Activated CD4-positive, alpha-beta T cell treated with anti-CD3 and anti-CD28 coated beads, Interleukin-2, amount 10 ng/mL, durations not matched to agents 24 days and 14 days (primary cell): ENCODE data around the gene CEP72. TPM values are rescaled to one million over a fixed set of nuclear protein-coding genes. Genes with fewer than 3 reads are reported as not detected.
"Not testable (repeated sequence)": the region's sequence is repeated elsewhere in the genome, so short reads cannot be mapped to it uniquely, and the experiment has no call there.

Source experiments
- DNase-seq: peaks from one replicate; pipeline ENCODE4 v3.0.0; 2022
- H3K27ac Mint-ChIP-seq: one replicate; pipeline ENCODE4 v1.8.0; 2022; ENCODE audit warnings: mild to moderate bottlenecking, mixed read lengths
- H3K27me3 Mint-ChIP-seq: one replicate; pipeline ENCODE4 v1.8.0; 2022; ENCODE audit warnings: mixed read lengths
- H3K36me3 Mint-ChIP-seq: one replicate; pipeline ENCODE4 v1.8.0; 2022; ENCODE audit warnings: low read depth, mild to moderate bottlenecking, mixed read lengths
- H3K4me1 Mint-ChIP-seq: one replicate; pipeline ENCODE4 v1.8.0; 2021; ENCODE audit warnings: mixed read lengths
- H3K4me3 Mint-ChIP-seq: one replicate; pipeline ENCODE4 v1.8.0; 2022; ENCODE audit warnings: mild to moderate bottlenecking, moderate library complexity, mixed read lengths
- H3K9me3 Mint-ChIP-seq: one replicate; pipeline ENCODE4 v1.8.0; 2021; ENCODE audit warnings: mixed read lengths
- intact Hi-C: fragments of 100-400 bp; cut with micrococcal nuclease; formaldehyde crosslinking; loops from one replicate; pipeline ENCODE4 v1.15.1; 2023
- total RNA-seq: library from RNA; stranded (reverse); gene quantifications from 2 replicates; pipeline ENCODE4 v1.2.3, GENCODE V29; 2022

Gene CEP72
- total RNA-seq, 1 donor from 2014 or later = 36.0 TPM

DNA sequence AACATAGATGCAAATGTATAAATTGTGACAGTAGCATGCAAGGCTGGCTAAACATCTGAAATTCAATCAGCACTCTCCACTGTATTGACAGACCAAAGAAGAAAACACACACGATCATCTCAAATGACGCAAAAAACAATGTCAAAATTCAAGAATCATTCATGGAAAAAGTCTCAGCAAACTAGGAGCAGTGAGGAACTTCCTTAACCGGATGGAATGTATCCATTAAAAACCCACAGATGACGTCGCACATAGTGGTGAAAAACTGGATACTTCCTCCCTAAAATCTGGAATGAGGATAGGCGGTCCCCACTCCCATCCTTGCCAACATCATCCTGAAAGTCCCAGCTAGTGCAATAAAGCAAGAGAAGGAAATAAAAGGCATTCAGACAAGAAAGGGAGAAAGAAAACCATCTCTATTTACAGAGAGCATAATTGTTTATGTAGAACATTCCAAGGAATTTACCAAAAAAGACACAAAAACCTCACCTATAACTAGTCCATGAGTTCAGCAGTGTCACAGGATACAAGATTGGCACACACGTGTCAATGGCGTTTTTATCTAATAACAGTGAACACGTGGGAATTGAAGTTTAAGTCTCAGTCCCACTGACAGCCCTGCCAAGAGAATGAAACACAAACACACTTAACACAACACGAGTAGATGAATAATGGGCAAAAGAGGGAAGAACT is 14.1 kb upstream of the CEP72 start:
- H3K27ac Mint-ChIP-seq = no peak overlapping the region
- H3K4me1 Mint-ChIP-seq = peaks cover 5% of the 10 kb centered on the region
- H3K4me3 Mint-ChIP-seq = no peak overlapping the region
- H3K27me3 Mint-ChIP-seq = peaks cover 46% of the 10 kb centered on the region
- DNase-seq = no peak
- H3K36me3 Mint-ChIP-seq = no peaks in the 10 kb centered on the region
- no peaks in the 10 kb centered on the region for H3K9me3 Mint-ChIP-seq
- intact Hi-C loops = no loop called here

- no peaks in the 10 kb centered on the region for H3K36me3 Mint-ChIP-seq
- H3K27ac Mint-ChIP-seq = no peak overlapping the region
- intact Hi-C loops = no loop called here
Observed at GRCh38 chr5:598564-598890, 13.6 kb upstream of the CEP72 start.

DNA sequence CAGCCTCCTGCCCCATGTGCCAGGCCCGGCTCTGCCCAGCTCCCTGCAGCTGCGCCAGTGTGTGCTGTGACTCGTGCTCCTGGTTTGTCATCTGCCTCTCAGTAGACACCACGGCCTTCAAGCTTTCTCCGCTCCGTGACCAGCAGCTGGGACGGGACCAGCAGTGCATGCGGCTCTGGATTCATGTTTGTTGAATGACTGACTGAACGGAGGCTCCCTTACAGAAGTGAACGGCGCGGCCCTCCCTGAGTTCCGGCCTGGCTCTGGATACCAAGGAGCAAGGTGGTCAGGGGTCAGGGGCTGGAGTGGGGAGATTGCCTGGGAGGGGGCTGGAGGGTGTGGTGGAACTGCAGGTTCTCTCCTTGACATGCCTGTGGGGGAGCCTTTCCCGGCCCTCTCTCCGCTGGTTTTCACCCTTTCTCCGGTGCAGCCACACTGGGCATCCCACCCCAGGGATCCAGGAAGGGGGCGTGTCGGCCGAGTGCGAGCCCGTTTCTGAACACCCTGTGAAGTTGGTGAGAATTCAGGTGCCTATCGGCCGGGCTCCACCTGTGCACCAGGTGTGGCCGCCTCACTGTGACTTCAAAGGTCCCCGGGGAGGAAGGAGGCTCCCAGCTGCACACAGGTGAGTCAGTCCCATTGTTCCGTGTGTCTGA is 11.1 kb upstream of the CEP72 start:
- Mint-ChIP-seq H3K27me3 (peaks cover 38% of the 10 kb centered on the region), H3K4me3 (no peak overlapping the region), H3K27ac (no peak overlapping the region), H3K36me3 (no peaks in the 10 kb centered on the region), H3K9me3 (no peaks in the 10 kb centered on the region), H3K4me1 (peaks cover 6% of the 10 kb centered on the region)
- no peak for DNase-seq
- intact Hi-C loops = no loop called here

More at GRCh38 chr5:598564-598890, 13.6 kb upstream of the CEP72 start:
- Mint-ChIP-seq H3K27me3 (peaks cover 46% of the 10 kb centered on the region), H3K9me3 (no peaks in the 10 kb centered on the region), H3K4me3 (no peak overlapping the region), H3K4me1 (peaks cover 5% of the 10 kb centered on the region)
- no peak for DNase-seq

GRCh38 chr5:601771-602465 is 10.2 kb upstream of the CEP72 start:
- Mint-ChIP-seq H3K27ac (no peak overlapping the region), H3K4me1 (peaks cover 6% of the 10 kb centered on the region), H3K4me3 (no peak overlapping the region), H3K36me3 (no peaks in the 10 kb centered on the region), H3K9me3 (no peaks in the 10 kb centered on the region), H3K27me3 (peaks cover 32% of the 10 kb centered on the region)
- intact Hi-C loops = no loop called here
- DNase-seq = no peak

DNA sequence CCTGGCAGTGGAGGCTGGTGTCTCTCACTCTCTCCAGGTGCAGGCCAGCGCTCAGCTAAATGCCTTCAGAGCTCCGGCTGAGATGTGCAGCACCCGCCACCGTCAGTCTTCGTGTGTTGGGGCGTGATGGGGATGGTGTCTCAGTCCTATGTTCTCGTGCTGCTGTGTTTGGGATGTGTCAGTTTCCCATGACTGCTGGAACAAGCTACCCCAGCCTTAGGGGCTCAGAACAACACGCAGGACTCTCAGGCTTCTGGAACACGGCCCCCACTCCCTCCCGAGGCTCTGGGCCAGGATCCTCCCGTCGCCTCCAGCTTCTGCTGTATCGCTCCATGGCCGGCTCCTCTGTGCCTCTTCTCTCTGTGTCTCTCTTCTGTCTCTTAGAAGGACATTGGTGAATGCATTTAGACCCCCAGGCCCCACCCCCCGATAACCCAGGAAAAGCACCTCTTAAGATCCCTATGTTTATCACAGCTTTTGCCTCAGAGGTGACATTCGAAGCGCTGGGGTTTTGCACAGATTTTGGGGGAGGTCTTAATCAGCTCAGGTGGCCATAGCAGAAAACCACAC is 9.6 kb upstream of the CEP72 start:
- no peak overlapping the region for H3K4me3 Mint-ChIP-seq
- DNase-seq = no peak
- H3K27ac Mint-ChIP-seq = no peak overlapping the region
- no peaks in the 10 kb centered on the region for H3K9me3 Mint-ChIP-seq
- H3K27me3 Mint-ChIP-seq = peaks cover 26% of the 10 kb centered on the region
- no peaks in the 10 kb centered on the region for H3K36me3 Mint-ChIP-seq
- peaks cover 9% of the 10 kb centered on the region for H3K4me1 Mint-ChIP-seq
- intact Hi-C loops = no loop called here

DNA sequence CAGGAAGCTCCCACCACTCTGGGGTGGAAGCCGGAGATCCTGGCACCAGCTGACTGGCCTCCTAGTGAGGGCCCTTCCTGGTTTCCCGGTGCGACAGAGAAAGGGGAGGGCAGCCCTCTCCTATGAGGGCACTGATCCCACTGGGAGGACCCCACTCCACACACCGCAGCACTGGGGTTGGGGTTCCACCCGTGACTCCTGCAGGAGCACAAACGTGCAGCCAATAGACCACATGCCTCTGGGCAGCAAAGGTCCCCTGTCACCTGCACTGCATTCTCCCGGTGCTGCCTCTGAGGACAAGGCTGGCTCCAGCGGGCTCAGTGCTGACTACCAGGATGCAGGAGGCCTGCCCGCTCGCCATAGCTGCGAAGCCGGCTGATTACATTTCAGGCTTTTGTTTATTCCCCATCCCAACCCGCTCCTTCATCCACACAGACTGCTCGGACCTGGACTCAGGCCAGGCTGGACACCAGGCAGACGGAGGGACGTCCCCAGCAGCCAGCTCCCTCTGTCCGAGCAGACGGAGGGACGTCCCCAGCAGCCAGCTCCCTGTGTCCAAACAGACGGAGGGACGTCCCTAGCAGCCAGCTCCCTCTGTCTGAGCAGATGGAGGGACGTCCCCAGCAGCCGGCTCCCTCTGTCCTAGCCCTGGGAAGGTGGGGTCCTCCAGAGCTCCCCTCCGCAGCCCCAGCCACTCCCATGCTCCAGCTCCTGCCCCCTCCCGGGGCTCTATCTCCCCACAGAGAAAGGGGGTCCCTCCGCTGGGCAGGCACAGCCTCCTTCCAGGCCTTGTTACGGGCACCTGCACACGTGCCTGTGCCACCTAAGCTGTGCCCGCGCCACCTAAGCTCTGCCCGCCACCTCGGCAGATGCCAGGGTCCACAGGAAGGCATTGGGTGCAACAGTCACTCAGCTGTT is 8.8 kb upstream of the CEP72 start:
- H3K27ac Mint-ChIP-seq = no peak overlapping the region
- peaks cover 10% of the 10 kb centered on the region for H3K4me1 Mint-ChIP-seq
- no peaks in the 10 kb centered on the region for H3K9me3 Mint-ChIP-seq
- DNase-seq = no peak
- intact Hi-C loops = no loop called here
- H3K4me3 Mint-ChIP-seq = no peak overlapping the region
- peaks cover 19% of the 10 kb centered on the region for H3K27me3 Mint-ChIP-seq
- H3K36me3 Mint-ChIP-seq = no peaks in the 10 kb centered on the region

DNA sequence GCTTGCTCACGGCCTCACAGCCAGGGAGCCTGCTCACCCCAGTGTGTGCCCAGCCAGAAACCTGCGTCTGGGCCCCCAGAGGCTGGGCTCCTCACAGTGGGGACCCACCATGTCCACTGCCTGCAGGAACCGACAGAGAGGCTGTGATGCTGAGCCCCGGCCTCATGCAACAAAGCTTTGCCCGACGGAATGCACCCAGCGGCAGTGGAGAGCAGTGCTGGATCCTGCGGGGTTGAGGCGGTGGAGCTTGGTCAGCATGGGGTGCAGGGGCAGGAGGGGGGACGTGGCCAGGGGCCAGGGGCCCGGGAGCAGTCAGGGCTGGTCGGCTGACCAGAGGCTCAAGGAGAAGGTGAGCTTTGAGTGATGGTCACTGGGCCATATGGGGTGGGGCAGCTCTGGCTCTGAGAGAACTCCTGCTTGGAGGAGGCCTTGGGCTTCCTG is 7.7 kb upstream of the CEP72 start:
- Mint-ChIP-seq H3K9me3 (no peaks in the 10 kb centered on the region), H3K27me3 (peaks cover 9% of the 10 kb centered on the region), H3K4me3 (no peak overlapping the region), H3K4me1 (peaks cover 7% of the 10 kb centered on the region), H3K36me3 (no peaks in the 10 kb centered on the region), H3K27ac (no peak overlapping the region)
- intact Hi-C loops = no loop called here
- DNase-seq = no peak

DNA sequence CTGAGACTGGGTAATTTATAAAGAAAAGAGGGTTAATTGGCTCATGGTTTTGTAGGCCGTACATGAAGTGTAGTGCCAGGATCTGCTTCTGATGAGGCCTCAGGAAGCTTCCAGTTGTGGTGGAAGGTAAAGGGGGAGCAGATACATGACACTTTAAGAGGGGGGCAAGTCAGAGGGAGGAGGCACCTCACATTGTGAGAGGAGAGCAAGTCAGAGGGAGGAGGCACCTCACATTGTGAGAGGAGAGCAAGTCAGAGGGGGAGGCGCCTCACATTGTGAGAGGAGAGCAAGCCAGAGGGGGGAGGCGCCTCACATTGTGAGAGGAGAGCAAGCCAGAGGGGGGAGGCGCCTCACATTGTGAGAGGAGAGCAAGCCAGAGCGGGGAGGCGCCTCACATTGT is 7.0 kb upstream of the CEP72 start:
- H3K4me1 Mint-ChIP-seq, H3K36me3 Mint-ChIP-seq, H3K9me3 Mint-ChIP-seq, H3K27me3 Mint-ChIP-seq, DNase-seq, intact Hi-C loops, H3K27ac Mint-ChIP-seq, H3K4me3 Mint-ChIP-seq: not testable (repeated sequence)

- H3K4me1 Mint-ChIP-seq = peaks cover 18% of the 10 kb centered on the region
- H3K27me3 Mint-ChIP-seq = peaks cover 7% of the 10 kb centered on the region
- intact Hi-C loops = no loop called here
- no peak for DNase-seq
- H3K9me3 Mint-ChIP-seq = no peaks in the 10 kb centered on the region
- no peaks in the 10 kb centered on the region for H3K36me3 Mint-ChIP-seq
- H3K27ac Mint-ChIP-seq = no peak overlapping the region
- no peak overlapping the region for H3K4me3 Mint-ChIP-seq
Observed at GRCh38 chr5:606061-606460, 6.1 kb upstream of the CEP72 start.

- Mint-ChIP-seq H3K4me3 (no peak overlapping the region), H3K36me3 (no peaks in the 10 kb centered on the region), H3K27me3 (peaks cover 7% of the 10 kb centered on the region), H3K4me1 (peaks cover 24% of the 10 kb centered on the region), H3K27ac (no peak overlapping the region), H3K9me3 (no peaks in the 10 kb centered on the region)
- intact Hi-C loops = no loop called here
- no peak for DNase-seq
Observed at GRCh38 chr5:606526-607399, 5.4 kb upstream of the CEP72 start.

DNA sequence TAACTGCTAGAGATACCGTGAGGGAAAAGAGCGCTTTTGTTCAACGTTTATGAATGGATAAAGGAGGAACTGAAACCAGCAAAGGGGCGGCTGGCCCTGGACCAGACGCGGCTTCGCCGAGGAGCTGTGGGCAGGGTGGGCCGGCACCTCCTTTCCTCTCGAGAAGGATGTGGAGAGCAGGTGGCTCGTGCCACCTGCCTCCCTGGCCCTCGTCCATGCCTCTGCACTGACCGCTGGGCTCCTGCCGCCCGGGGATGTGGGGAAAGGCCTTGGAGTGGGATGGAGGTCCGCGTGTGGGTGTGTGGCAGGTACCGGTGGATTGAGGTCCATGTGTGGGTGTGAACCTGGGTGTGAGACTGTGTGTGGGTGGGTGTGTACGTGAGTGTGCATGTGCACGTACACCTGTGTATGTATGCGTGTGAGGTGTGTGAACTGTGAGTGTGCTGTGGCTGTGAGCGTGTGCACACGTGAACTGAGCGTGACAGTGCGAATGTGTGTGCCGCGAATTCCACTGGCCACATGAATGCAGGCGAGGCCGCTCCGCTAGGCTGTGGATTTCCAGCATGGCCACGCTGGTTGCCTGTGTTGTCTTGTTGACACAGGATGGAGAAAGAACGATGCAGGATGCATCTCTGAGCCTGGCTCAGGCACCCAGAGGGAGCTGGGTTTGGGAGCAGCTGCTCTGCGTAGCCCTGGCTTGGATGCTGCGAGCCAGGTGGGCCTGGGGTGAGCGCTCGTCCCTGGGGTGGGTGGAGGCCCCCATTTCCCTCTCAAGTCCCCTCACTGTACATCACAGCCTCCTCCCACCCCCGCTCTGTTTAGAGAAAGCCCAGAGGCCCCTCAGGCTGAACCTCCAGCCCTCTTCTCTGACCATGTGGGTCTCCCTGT is 4.4 kb upstream of the CEP72 start:
- Mint-ChIP-seq H3K4me3 (no peak overlapping the region), H3K36me3 (peaks cover under 1% of the 10 kb centered on the region)

More for the DNA sequence above, 4.4 kb upstream of the CEP72 start:
- H3K9me3 Mint-ChIP-seq = no peaks in the 10 kb centered on the region
- H3K4me1 Mint-ChIP-seq = peaks cover 26% of the 10 kb centered on the region
- peak overlapping the region; percentile 36 for H3K27ac Mint-ChIP-seq
- DNase-seq = no peak
- peaks cover 7% of the 10 kb centered on the region for H3K27me3 Mint-ChIP-seq
- intact Hi-C loops = no loop called here
